Hepatocyte (in vitro differentiated cells): ENCODE results near the gene WHRN. TPM values are rescaled to one million over a fixed set of nuclear protein-coding genes. Genes with fewer than 3 reads are reported as not detected.
A peak's percentile ranks its signal among the peaks of the same experiment; 100 is the strongest.

Experiments used
- DNase-seq: peaks from one replicate; pipeline ENCODE4 v3.0.0-alpha.2; 2016; ENCODE audit warnings: low spot score
- H2AFZ ChIP-seq: fragments of 200-600 bp; sonication (generic); 2 replicates; pipeline ENCODE4 v1.6.0; 2016; ENCODE audit warnings: antibody characterized with exemption, mild to moderate bottlenecking
- H3K27ac ChIP-seq: fragments of 200-600 bp; sonication (generic); 2 replicates; pipeline ENCODE4 v1.5.1; 2016; ENCODE audit warnings: mild to moderate bottlenecking
- H3K27me3 ChIP-seq: fragments of 200-600 bp; sonication (generic); 2 replicates; pipeline ENCODE4 v1.6.1; 2016
- H3K36me3 ChIP-seq: fragments of 200-600 bp; sonication (generic); replicated peaks from 2 replicates; pipeline ENCODE4 v1.5.1; 2016; ENCODE audit warnings: low read depth; ENCODE audit not compliant: insufficient read depth
- H3K4me1 ChIP-seq: fragments of 200-600 bp; sonication (generic); 2 replicates; pipeline ENCODE4 v1.5.1; 2016; ENCODE audit warnings: mild to moderate bottlenecking, moderate library complexity; ENCODE audit not compliant: insufficient read depth
- H3K4me2 ChIP-seq: fragments of 200-600 bp; sonication (generic); 2 replicates; pipeline ENCODE4 v1.6.0; 2016
- H3K4me3 ChIP-seq: fragments of 200-600 bp; sonication (generic); 2 replicates; pipeline ENCODE4 v1.5.1; 2016; ENCODE audit warnings: mild to moderate bottlenecking
- H3K79me2 ChIP-seq: fragments of 200-600 bp; sonication (generic); 2 replicates; pipeline ENCODE4 v1.6.0; 2017; ENCODE audit warnings: mild to moderate bottlenecking
- H3K9me2 ChIP-seq: fragments of 200-600 bp; sonication (generic); replicated peaks from 2 replicates; pipeline ENCODE4 v1.6.0; 2017; ENCODE audit warnings: mild to moderate bottlenecking; ENCODE audit not compliant: insufficient read depth
- H3K9me3 ChIP-seq: fragments of 200-600 bp; sonication (generic); 2 replicates; pipeline ENCODE4 v1.5.1; 2016; ENCODE audit warnings: low read depth, mild to moderate bottlenecking
- H4K20me1 ChIP-seq: fragments of 200-600 bp; sonication (generic); 2 replicates; pipeline ENCODE4 v1.6.0; 2016; ENCODE audit warnings: mild to moderate bottlenecking; ENCODE audit not compliant: insufficient read depth, poor library complexity, severe bottlenecking
- EZH2 ChIP-seq: fragments of 200-600 bp; sonication (generic); IDR thresholded peaks from 2 replicates; pipeline ENCODE4 v1.6.1; 2016; ENCODE audit warnings: antibody characterized with exemption, mild to moderate bottlenecking, borderline replicate concordance
- EZH2phosphoT487 ChIP-seq: fragments of 200-600 bp; sonication (generic); IDR thresholded peaks from one replicate; pipeline ENCODE4 v1.6.1; 2018; ENCODE audit warnings: antibody characterized with exemption, mild to moderate bottlenecking, low read depth, moderate library complexity; ENCODE audit not compliant: unreplicated experiment, severe bottlenecking
- WGBS: methylation state at CpG from one replicate; pipeline ENCODE4 v1.1.6; 2016; ENCODE audit warnings: low lambda C conversion rate; ENCODE audit errors: missing lambda C conversion rate; 5-methylcytosine and 5-hydroxymethylcytosine counted together
- polyA plus RNA-seq: library from polyadenylated mRNA; unstranded; fragments of >200 nt; fragmentation: Nextera tagmentation; extraction: Ambion mirVana; gene quantifications from 2 replicates; pipeline ENCODE4 v1.2.1, GENCODE V29; 2016
- total RNA-seq: library from RNA; depleted of rRNA; stranded (reverse); fragments of >200 nt; gene quantifications from 2 replicates; pipeline ENCODE4 v1.2.3, GENCODE V29; 2014
- TF ChIP-seq, protein P1 (sequence below): fragments of 200-600 bp; sonication (generic); IDR thresholded peaks from 2 replicates; pipeline ENCODE4 v1.5.1; 2016; ENCODE audit warnings: antibody characterized with exemption, mild to moderate bottlenecking; ENCODE audit not compliant: poor library complexity

The WHRN gene
- total and polyA plus RNA-seq, 2 experiments from 2014 or later = 3.2 to 6.6 TPM

DNA sequence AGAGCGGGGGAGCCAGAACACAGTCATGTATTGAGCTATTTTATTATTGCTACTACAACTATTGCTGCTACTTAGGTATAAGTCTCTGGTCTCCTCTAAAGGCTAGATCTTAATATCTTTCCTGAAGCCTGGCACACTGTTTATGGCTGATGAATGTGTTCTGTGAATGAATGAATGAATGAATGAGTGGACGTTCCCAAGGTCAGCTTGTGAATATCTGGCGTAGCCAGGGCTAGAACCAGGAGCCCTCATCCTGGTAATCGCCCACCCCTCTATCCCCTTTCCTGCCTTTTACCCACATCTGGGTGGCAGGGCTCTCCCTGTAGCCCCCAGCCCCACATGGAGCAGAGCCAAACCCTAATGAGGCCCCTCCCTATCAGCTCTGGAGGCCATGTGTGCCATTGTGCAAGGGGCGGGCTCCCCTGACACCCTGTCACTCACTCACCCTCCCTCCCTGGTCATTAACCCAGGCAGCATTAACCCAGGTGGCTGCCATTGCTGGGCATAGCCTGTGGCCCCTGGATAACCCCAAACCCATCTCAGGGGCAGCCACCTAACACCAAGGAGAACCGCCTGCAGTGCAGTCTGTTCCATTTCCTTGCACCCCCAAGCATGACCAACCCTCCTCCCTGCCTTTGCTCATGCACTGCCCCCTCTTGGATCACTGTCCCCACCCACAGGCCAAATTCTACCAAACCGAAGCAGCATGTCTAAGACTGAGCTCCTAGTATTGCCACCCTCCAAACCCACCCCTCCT, 115.5 kb downstream of the WHRN start:
- TF ChIP-seq, protein P1, sequence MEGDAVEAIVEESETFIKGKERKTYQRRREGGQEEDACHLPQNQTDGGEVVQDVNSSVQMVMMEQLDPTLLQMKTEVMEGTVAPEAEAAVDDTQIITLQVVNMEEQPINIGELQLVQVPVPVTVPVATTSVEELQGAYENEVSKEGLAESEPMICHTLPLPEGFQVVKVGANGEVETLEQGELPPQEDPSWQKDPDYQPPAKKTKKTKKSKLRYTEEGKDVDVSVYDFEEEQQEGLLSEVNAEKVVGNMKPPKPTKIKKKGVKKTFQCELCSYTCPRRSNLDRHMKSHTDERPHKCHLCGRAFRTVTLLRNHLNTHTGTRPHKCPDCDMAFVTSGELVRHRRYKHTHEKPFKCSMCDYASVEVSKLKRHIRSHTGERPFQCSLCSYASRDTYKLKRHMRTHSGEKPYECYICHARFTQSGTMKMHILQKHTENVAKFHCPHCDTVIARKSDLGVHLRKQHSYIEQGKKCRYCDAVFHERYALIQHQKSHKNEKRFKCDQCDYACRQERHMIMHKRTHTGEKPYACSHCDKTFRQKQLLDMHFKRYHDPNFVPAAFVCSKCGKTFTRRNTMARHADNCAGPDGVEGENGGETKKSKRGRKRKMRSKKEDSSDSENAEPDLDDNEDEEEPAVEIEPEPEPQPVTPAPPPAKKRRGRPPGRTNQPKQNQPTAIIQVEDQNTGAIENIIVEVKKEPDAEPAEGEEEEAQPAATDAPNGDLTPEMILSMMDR = no peak
- no peak for TF ChIP-seq EZH2phosphoT487
- TF ChIP-seq EZH2 = no peak
- no peaks in the 10 kb centered on the region for H3K36me3 ChIP-seq
- no peak overlapping the region for H3K4me3 ChIP-seq
- peaks cover 61% of the 10 kb centered on the region for H3K4me1 ChIP-seq
- peaks cover 62% of the 10 kb centered on the region for H3K79me2 ChIP-seq
- H3K9me3 ChIP-seq = no peaks in the 10 kb centered on the region
- H3K27me3 ChIP-seq = no peaks in the 10 kb centered on the region
- no peak overlapping the region for H2AFZ ChIP-seq
- 90% methylated on average over 7 of the region's 7 CpGs for WGBS
- DNase-seq = no peak
- no peak overlapping the region for H3K4me2 ChIP-seq
- no peak overlapping the region for H3K27ac ChIP-seq
- H3K9me2 ChIP-seq = no peaks in the 10 kb centered on the region
- H4K20me1 ChIP-seq = peaks cover 10% of the 10 kb centered on the region

- TF ChIP-seq EZH2 (no peak), EZH2phosphoT487 (no peak)
- TF ChIP-seq, protein P1 = no peak
- Histone ChIP-seq H4K20me1 (peaks cover 17% of the 10 kb centered on the region), H3K79me2 (peaks cover 67% of the 10 kb centered on the region), H3K4me1 (peaks cover 58% of the 10 kb centered on the region), H2AFZ (no peak overlapping the region), H3K27me3 (no peaks in the 10 kb centered on the region), H3K27ac (peak overlapping the region; percentile 92), H3K36me3 (no peaks in the 10 kb centered on the region), H3K4me2 (peak overlapping the region; percentile 94), H3K9me2 (no peaks in the 10 kb centered on the region), H3K9me3 (no peaks in the 10 kb centered on the region), H3K4me3 (no peak overlapping the region)
- WGBS = 94% methylated on average over 9 of the region's 9 CpGs
- DNase-seq = no peak
These were observed 116.4 kb downstream of the WHRN start for GRCh38 chr9:114388764-114389375.

- Histone ChIP-seq H4K20me1 (peaks cover 20% of the 10 kb centered on the region), H3K79me2 (peaks cover 70% of the 10 kb centered on the region), H2AFZ (peak overlapping the region; percentile 27), H3K9me3 (no peaks in the 10 kb centered on the region), H3K27me3 (no peaks in the 10 kb centered on the region), H3K4me1 (peaks cover 60% of the 10 kb centered on the region), H3K9me2 (no peaks in the 10 kb centered on the region), H3K4me3 (no peak overlapping the region), H3K27ac (peak overlapping the region; percentile 92), H3K36me3 (no peaks in the 10 kb centered on the region), H3K4me2 (peak overlapping the region; percentile 94)
- TF ChIP-seq, protein P1 = no peak
- TF ChIP-seq EZH2phosphoT487 (no peak), EZH2 (no peak)
- no peak for DNase-seq
- WGBS = 71% methylated on average over 9 of the region's 9 CpGs
These were observed 117.0 kb downstream of the WHRN start for GRCh38 chr9:114388357-114388682.
